GM10266 (cell line): ENCODE data around the gene SEC23A.
"Not testable (repeated sequence)": the region's sequence is repeated elsewhere in the genome, so short reads cannot be mapped to it uniquely, and the experiment has no call there.

Source experiments
- DNase-seq: peaks from one replicate; pipeline ENCODE4 v3.0.0; 2012; ENCODE audit errors: extremely low spot score
- TF ChIP-seq, protein P1 (sequence below): IDR thresholded peaks from 2 replicates; pipeline ENCODE4 v1.5.1; 2012; ENCODE audit warnings: mild to moderate bottlenecking, low read depth; ENCODE audit not compliant: control insufficient read depth, insufficient read depth; ENCODE audit errors: missing control alignments

Gene SEC23A

GRCh38 chr14:39099748-39100147, 3.3 kb downstream of the SEC23A start:
- no peak for DNase-seq
- TF ChIP-seq, protein P1, sequence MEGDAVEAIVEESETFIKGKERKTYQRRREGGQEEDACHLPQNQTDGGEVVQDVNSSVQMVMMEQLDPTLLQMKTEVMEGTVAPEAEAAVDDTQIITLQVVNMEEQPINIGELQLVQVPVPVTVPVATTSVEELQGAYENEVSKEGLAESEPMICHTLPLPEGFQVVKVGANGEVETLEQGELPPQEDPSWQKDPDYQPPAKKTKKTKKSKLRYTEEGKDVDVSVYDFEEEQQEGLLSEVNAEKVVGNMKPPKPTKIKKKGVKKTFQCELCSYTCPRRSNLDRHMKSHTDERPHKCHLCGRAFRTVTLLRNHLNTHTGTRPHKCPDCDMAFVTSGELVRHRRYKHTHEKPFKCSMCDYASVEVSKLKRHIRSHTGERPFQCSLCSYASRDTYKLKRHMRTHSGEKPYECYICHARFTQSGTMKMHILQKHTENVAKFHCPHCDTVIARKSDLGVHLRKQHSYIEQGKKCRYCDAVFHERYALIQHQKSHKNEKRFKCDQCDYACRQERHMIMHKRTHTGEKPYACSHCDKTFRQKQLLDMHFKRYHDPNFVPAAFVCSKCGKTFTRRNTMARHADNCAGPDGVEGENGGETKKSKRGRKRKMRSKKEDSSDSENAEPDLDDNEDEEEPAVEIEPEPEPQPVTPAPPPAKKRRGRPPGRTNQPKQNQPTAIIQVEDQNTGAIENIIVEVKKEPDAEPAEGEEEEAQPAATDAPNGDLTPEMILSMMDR: no peak

DNA sequence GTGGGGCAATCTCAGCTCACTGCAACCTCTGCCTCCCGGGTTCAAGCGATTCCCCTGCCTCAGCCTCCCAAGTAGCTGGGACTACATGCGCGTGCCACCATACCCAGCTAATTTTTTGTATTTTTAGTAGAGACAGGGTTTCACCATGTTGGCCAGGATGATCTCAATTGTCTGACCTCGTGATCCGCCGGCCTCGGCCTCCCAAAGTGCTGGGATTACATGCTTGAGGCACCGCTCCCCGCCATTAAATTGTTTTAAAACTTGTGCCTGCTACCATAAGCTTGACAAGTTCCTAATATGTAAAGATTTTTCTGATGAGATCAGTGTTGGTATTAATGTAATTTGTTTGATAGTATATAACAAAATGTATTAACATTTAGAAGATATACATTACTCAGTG, 3.8 kb downstream of the SEC23A start:
- not testable (repeated sequence) for DNase-seq

DNA sequence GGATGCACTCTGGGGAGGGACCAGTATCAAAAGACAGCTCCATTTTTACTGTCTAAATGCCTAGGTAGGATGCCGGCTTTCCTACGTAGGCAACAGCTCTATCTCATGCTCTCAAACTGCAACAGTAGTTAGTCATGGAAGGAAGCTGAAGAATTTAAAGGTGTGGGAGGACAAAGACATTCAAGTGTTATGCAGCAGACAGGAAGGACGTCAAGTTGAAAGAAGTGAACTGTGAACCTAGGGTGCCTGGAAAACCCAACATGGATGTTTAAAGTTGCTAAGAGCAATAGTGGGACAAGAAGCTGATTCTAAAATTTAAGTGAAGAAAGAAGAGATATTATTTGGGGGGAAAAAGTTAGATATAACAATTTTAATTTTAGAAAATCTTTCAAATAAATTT, 5.9 kb downstream of the SEC23A start:
- DNase-seq: no peak
- TF ChIP-seq, protein P1: no peak

DNA sequence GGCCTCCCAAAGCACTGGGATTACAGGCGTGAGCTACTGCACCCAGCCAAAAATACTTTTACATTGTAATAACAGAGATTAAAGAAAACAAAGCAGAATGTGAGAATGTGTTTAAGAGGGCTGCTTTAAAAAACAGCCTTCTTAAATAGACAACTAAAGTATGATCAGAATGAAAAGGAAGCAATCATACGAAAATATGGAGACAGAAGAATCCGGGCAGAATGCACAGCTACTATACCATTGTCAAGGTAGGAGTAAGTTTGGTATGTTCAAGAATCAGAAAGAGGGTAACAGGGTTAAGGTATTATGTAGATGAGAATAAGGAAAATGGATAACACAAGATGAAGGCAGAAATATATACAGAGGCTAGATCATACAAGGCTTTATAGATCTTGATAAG, 8.5 kb downstream of the SEC23A start:
- TF ChIP-seq, protein P1: no peak
- DNase-seq: no peak

GRCh38 chr14:39091716-39092115, 11.3 kb downstream of the SEC23A start:
- TF ChIP-seq, protein P1: no peak
- no peak for DNase-seq

DNA sequence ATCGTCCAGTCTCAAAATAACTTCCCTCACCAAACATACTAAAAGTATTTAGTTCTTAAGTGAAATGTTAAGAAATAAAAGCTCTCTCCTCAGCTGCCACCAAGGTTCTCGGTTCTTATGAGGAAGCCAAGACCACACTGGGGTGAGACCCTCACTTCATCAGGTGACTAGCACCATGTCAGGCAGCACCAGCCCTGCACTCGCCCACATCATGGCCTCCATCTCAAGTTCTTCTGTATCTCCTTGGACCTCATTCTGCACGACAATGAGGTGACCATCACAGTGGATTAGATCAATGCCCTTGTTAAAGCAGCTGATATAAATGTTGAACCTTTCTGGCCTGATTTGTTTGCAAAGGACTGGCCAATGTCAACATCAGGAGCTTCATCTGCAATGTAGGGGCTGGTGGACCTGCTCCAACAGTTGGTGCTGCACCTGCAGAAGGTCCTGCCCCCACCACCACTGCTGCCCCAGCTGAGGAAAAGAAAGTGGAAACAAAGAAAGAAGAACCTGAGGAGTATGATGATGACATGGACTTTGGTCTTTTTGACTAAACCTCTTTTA, 12.4 kb downstream of the SEC23A start:
- DNase-seq: no peak
- TF ChIP-seq, protein P1: no peak

DNA sequence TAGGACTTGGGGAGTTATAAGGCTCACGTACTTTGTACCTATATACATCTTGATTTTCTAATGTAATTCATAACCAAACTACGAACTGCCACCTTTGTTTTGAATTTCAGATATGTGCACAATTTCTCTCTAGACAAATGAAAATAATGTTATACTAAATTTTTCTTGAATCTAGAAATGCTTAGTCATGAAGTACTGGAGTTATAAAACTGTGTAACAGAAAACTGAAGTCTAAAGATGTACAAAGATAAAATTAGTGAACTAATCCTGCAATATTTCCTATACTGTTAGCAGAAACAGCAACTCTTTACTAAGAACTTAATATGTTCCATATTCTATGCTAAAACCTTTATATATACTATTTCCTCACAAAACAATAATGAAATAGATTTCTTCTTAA, 15.5 kb downstream of the SEC23A start:
- TF ChIP-seq, protein P1: no peak
- DNase-seq: no peak

DNA sequence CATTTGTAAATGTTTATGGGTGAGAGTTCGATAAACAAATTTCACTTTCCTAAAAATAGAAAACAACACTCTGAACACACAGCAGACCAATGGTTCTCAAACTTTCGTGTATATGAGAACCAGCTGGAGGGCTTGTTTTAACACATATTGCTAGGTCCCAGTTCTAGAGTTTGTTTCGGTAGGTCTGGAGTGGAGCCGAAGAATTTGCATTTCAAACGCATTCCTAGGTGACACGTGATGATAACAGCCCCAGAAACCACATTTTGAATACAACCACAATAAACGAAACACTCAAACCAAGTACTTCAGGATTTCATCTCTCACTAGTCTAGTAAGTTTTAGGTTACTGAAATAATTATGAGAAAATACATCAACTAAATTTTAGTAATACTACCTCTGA, 17.1 kb downstream of the SEC23A start:
- TF ChIP-seq, protein P1: no peak
- DNase-seq: no peak
